Measurements from ENCODE around the gene IL9R.

The IL9R gene

DNA sequence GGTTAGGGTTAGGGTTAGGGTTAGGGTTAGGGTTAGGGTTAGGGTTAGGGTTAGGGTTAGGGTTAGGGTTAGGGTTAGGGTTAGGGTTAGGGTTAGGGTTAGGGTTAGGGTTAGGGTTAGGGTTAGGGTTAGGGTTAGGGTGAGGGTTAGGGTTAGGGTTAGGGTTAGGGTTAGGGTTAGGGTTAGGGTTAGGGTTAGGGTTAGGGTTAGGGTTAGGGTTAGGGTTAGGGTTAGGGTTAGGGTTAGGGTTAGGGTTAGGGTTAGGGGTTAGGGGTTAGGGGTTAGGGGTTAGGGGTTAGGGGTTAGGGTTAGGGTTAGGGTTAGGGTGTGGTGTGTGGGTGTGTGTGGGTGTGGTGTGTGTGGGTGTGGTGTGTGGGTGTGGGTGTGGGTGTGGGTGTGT lies 33.0 kb downstream of the IL9R start:
- DNase-seq (ENCODE audit: low spot score) = peak; percentile 30
